Urinary bladder (tissue), 4 donors: Measurements from ENCODE around the gene COL13A1. TPM values are rescaled to one million over a fixed set of nuclear protein-coding genes. Genes with fewer than 3 reads are reported as not detected.
A peak's percentile ranks its signal among the peaks of the same experiment; 100 is the strongest.

Source experiments
- DNase-seq: peaks from one replicate; pipeline ENCODE4 v3.0.0-alpha.2; 2015; ENCODE audit errors: extremely low spot score
- H3K27ac ChIP-seq: one replicate; pipeline ENCODE4 v1.5.1; 2013; ENCODE audit warnings: low read depth, mild to moderate bottlenecking, moderate library complexity
- H3K36me3 ChIP-seq: one replicate; pipeline ENCODE4 v1.6.1; 2013; ENCODE audit warnings: mild to moderate bottlenecking, moderate library complexity; ENCODE audit not compliant: insufficient read depth
- H3K4me1 ChIP-seq: one replicate; pipeline ENCODE4 v1.6.1; 2013; ENCODE audit warnings: mild to moderate bottlenecking, moderate library complexity; ENCODE audit not compliant: insufficient read depth
- H3K4me3 ChIP-seq: one replicate; pipeline ENCODE4 v1.5.1; 2013; ENCODE audit warnings: low read depth, low read length
- WGBS: extraction: QIAGEN DNeasy Blood & Tissue Kit; methylation state at CpG from one replicate; pipeline ENCODE4 v1.1.7; 2013; 5-methylcytosine and 5-hydroxymethylcytosine counted together
- polyA plus RNA-seq: library from polyadenylated mRNA; stranded (reverse); fragments of 200-250 nt; gene quantifications from one replicate; pipeline ENCODE4 v1.2.3, GENCODE V29; 2013
- total RNA-seq: library from RNA; depleted of rRNA; stranded (reverse); fragments of >200 nt; gene quantifications from one replicate; pipeline ENCODE4 v1.2.3, GENCODE V29; 2014
- donor health status: healthy with polysubstance abuse.
- donor health status: healthy.

The COL13A1 gene
- total and polyA plus RNA-seq, 2 donors, result 5.7 to 9.2 TPM

DNA sequence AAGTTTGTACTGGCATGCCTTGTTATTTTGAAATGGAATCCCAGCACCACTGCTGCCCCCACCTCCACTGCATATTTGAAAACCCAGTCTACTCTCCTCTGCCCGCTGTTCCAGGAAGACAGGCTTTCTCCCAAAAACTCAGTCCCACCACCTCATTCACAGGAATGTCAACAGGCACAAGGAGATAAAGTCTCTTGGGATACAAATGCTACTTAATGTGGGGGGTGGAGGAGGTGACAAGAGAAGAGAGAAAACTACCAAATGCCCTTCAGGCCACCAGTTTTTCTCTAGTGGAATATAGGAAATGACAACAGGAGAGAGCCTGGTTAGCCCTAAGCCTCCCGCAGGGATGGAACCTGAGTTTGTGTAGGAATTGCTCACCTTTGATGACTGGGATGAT lies 1.0 kb upstream of the COL13A1 start:
- WGBS, result 83% methylated on average over 2 of the region's 2 CpGs
- Histone ChIP-seq H3K27ac (no peak overlapping the region), H3K4me3 (no peak overlapping the region), H3K4me1 (no peaks in the 10 kb centered on the region), H3K36me3 (no peaks in the 10 kb centered on the region)
- DNase-seq, result no peak

DNA sequence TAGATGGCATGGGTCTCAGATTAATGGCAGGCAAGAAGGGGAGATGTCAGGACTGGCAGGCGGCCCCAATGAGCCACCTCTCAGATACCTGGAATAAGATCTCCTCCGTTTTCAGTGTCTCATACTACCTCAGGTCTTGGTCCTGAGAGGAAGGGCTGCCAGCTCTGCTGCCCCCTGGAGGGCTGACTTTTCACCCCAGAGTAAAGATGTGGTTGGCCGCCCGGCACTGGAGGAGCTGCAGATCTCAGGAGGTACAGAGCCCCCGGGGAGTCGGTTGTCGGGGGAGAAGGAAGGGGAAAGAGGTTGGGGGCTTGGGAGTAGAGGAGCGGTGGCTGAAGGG lies 642 bp upstream of the COL13A1 start:
- no peak overlapping the region for H3K27ac ChIP-seq
- H3K4me1 ChIP-seq, result no peaks in the 10 kb centered on the region
- 30% methylated on average over 8 of the region's 8 CpGs for WGBS
- no peak overlapping the region for H3K4me3 ChIP-seq
- DNase-seq, result no peak
- H3K36me3 ChIP-seq, result no peaks in the 10 kb centered on the region

DNA sequence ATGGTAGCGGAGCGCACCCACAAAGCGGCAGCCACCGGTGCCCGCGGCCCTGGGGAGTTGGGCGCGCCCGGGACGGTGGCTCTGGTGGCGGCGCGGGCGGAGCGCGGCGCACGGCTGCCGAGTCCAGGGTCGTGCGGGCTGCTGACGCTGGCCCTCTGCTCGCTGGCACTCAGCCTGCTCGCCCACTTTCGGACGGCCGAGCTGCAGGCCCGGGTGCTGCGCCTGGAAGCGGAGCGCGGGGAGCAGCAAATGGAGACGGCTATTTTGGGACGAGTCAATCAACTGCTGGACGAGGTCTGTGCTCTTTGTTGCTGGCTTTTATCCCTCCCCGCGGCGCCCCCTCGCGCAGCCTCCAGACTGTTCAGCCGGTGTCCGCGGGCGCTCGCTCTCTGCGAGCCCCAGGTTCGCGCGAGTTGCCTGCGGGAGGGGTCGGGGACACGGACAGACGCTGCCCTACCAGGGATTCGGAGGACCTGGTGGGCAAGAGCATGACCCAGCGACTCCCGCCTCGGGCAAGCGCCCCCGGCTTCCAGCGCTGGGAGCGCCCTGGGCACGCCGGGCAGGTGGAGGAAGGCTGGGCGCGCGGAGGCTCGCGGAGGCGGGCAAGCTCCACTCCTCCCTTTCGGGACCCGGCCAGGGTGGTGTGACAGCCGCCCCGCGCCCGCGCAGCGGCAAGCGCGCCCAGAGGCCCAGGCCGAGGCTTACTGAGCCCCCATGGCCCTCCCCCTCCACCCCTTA lies 887 bp downstream of the COL13A1 start:
- H3K4me1 ChIP-seq, result no peaks in the 10 kb centered on the region
- H3K36me3 ChIP-seq, result no peaks in the 10 kb centered on the region
- H3K27ac ChIP-seq, result no peak overlapping the region
- DNase-seq, result no peak
- 7% methylated on average over 80 of the region's 80 CpGs for WGBS
- H3K4me3 ChIP-seq, result peak overlapping the region; percentile 60

GRCh38 chr10:69803809-69804208 lies 2.1 kb downstream of the COL13A1 start:
- H3K27ac ChIP-seq, result no peak overlapping the region
- DNase-seq, result no peak
- WGBS, result 87% methylated on average over 7 of the region's 7 CpGs
- no peaks in the 10 kb centered on the region for H3K4me1 ChIP-seq
- no peaks in the 10 kb centered on the region for H3K36me3 ChIP-seq
- no peak overlapping the region for H3K4me3 ChIP-seq

- Histone ChIP-seq H3K4me1 (no peaks in the 10 kb centered on the region), H3K27ac (no peak overlapping the region), H3K36me3 (no peaks in the 10 kb centered on the region), H3K4me3 (no peak overlapping the region)
- 95% methylated on average over 6 of the region's 6 CpGs for WGBS
- DNase-seq, result no peak
These were observed 3.1 kb downstream of the COL13A1 start for GRCh38 chr10:69804775-69805174.

GRCh38 chr10:69807122-69807521 lies 5.4 kb downstream of the COL13A1 start:
- Histone ChIP-seq H3K4me1 (no peaks in the 10 kb centered on the region), H3K27ac (no peak overlapping the region), H3K4me3 (no peak overlapping the region), H3K36me3 (no peaks in the 10 kb centered on the region)
- 70% methylated on average over 2 of the region's 2 CpGs for WGBS
- no peak for DNase-seq

DNA sequence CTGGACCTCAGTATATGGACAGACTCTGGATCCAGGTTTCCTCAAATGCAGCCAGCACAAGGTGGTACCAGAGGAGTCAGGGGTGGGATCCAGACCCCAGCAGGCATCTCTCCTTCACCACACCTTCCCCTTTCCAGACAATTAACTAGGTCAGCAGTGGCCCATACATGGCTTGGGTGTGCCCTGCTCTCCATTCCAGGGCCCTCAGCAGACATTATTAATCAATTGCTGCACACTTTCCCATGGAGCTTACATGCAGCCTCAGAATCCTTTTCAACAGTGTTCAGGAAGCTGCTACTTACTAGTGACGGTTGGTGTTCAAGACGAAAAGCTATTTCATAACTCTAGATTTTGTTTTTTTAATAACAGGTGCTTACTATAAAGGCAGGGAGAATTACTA lies 6.0 kb downstream of the COL13A1 start:
- Histone ChIP-seq H3K36me3 (no peaks in the 10 kb centered on the region), H3K4me3 (no peak overlapping the region), H3K4me1 (no peaks in the 10 kb centered on the region), H3K27ac (no peak overlapping the region)
- WGBS, result 94% methylated on average over 2 of the region's 2 CpGs
- DNase-seq, result no peak

DNA sequence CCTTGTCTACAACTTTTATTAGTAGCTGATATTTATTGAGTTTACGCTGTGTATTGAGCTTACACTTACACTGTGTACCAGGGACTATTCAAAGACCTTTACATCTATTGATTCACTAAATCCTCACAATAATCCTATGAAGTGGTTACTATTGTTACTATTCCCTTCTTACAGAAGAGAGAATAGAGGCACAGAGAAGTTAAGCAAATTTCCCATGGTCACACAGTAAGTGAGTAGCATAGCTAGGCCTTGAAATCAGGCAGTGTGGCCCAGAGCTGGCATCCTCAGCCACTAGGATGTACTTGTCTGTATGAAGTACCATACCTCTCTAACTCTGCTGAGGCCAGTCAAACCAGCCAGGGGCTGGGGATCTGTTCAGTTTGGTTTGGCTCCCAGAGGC lies 7.6 kb downstream of the COL13A1 start:
- Histone ChIP-seq H3K36me3 (no peaks in the 10 kb centered on the region), H3K4me1 (no peaks in the 10 kb centered on the region), H3K27ac (no peak overlapping the region), H3K4me3 (no peak overlapping the region)
- DNase-seq, result no peak
- 61% methylated on average over 1 of the region's 1 CpG for WGBS

DNA sequence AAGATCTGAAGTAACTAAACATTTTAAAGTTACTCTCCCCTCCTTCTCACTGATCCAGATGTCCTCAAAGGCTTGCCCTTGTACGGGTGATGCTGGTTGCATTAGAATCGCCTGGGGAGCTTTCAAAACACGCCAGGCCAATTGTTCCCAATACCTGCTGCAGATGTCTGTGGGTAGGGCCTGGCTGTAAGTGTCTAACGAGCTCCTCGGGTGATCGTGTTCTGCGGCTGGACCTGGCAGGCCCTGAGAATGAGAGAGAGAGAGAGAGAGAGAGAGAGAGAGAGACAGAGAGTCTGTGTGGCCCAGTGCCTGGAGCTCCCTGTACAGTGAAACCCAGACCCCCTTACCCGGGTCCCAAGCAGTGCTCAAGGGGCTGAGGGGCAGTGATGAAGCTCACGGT lies 8.4 kb downstream of the COL13A1 start:
- H3K4me1 ChIP-seq, result no peaks in the 10 kb centered on the region
- 70% methylated on average over 9 of the region's 9 CpGs for WGBS
- no peaks in the 10 kb centered on the region for H3K36me3 ChIP-seq
- H3K4me3 ChIP-seq, result no peak overlapping the region
- H3K27ac ChIP-seq, result no peak overlapping the region
- no peak for DNase-seq

DNA sequence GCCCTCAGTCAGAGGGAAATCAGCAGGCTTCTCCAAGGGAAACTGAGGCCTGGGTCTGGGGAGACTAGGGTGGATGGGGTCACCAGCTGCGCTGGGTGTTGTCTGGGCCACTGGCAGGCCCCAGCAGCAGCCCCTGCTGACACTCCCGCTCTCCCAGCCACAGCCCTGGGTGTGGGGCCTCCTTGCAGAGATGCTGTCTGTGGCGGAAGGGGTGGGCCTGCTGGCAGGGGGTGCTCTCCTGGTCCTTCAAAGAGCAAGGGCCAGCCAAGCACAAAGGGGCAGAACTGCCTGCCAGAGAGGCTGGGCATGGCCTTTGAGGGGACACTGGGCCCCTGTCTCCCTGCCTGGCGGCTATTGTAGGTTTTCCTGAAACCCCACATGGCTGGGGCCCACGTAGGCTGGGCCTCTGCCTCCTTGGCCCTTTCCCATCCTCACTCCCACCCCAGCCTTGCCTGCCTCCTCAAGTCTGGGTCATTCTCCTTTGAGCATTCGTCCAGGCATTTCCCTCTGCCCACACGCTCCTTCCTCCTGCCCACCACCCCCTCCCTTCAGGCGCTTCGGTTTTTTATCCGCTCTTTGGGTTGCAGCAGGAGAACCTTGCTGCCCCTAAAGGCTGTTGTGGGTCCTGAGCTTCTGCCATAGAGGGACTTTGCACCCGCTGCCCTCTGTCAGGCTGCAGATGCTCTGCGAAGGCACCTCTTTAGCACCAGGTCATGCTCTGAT lies 9.1 kb downstream of the COL13A1 start:
- Histone ChIP-seq H3K27ac (no peak overlapping the region), H3K4me1 (no peaks in the 10 kb centered on the region), H3K36me3 (no peaks in the 10 kb centered on the region), H3K4me3 (no peak overlapping the region)
- WGBS, result 88% methylated on average over 12 of the region's 12 CpGs
- DNase-seq, result no peak

DNA sequence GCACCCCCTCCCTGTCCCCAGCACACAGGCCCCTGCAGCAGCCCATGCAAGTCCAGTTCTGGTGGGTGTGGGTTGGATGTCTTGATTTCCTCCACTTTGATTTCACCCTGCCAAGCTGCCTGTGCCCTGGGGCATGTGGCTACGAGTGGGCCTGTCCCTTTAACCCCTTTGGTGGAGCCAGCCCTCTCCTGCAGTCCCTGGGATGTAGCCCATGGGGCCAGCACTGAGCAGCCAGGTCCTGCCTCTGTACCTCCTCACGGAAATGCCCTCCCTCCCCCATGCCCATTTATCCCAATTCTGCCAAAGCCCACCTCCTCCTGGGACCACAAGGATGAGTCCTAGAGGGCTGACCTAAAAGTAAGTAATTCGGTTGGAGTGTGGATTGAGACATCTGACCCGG lies 11.9 kb downstream of the COL13A1 start:
- no peaks in the 10 kb centered on the region for H3K4me1 ChIP-seq
- no peak overlapping the region for H3K27ac ChIP-seq
- H3K36me3 ChIP-seq, result no peaks in the 10 kb centered on the region
- no peak for DNase-seq
- no peak overlapping the region for H3K4me3 ChIP-seq
- WGBS, result 83% methylated on average over 4 of the region's 4 CpGs

DNA sequence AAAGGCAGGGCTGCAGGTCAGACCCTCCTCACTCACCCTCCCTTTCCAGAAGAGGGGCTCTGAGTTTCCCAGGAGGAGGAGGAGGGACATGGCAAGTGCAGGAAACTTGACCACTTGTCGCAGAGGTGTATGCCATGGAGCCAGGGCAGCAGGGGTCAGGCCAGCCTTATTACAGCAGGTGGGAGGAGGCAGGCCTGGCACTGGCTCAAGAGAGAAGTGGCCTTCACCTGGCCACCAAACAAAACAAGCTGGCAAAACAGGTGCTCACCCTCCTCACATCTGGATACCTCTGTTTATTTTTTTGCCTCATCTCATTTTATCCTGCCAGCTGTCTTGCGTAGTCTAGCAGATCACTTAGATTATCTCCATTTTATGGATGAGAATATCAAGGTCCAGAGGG lies 12.5 kb downstream of the COL13A1 start:
- DNase-seq, result no peak
- Histone ChIP-seq H3K36me3 (no peaks in the 10 kb centered on the region), H3K4me1 (no peaks in the 10 kb centered on the region), H3K4me3 (no peak overlapping the region), H3K27ac (no peak overlapping the region)
- 92% methylated on average over 2 of the region's 2 CpGs for WGBS

DNA sequence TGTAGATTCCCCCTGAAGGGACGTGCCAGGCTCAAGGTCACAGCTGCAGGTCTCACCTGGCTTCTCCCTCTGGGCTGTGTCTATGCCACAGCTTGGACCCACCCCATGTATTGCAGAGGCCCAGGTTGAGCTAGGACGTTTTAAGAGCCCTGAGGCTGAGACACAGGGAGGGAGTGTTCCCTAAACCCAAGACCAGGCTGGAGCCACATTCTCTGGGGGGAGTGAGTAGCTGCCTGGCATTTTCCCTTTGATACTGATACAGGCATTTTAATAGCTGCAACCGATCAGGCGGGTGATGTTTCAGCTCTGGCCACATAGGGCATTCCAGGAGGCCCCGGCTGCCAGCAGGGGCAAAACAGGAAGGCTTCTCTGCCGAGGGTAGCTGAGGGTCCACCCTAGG lies 13.4 kb downstream of the COL13A1 start:
- H3K36me3 ChIP-seq, result no peaks in the 10 kb centered on the region
- H3K4me1 ChIP-seq, result no peaks in the 10 kb centered on the region
- 80% methylated on average over 6 of the region's 6 CpGs for WGBS
- H3K4me3 ChIP-seq, result no peak overlapping the region
- no peak for DNase-seq
- no peak overlapping the region for H3K27ac ChIP-seq

GRCh38 chr10:69816521-69816920 lies 14.8 kb downstream of the COL13A1 start:
- Histone ChIP-seq H3K27ac (no peak overlapping the region), H3K4me1 (no peaks in the 10 kb centered on the region), H3K4me3 (no peak overlapping the region), H3K36me3 (no peaks in the 10 kb centered on the region)
- DNase-seq, result no peak
- WGBS, result 36% methylated on average over 5 of the region's 5 CpGs
